NCI-H2107 treated with DMSO at 0.1 percent for 48 hours (cell line): ENCODE measurements around the gene C11orf42.

Experiments used
- DNase-seq: peaks from one replicate; lab custom pipeline; 2025; ENCODE audit not compliant: unreplicated experiment; lab: John Stamatoyannopoulos, UW

Gene C11orf42

DNA sequence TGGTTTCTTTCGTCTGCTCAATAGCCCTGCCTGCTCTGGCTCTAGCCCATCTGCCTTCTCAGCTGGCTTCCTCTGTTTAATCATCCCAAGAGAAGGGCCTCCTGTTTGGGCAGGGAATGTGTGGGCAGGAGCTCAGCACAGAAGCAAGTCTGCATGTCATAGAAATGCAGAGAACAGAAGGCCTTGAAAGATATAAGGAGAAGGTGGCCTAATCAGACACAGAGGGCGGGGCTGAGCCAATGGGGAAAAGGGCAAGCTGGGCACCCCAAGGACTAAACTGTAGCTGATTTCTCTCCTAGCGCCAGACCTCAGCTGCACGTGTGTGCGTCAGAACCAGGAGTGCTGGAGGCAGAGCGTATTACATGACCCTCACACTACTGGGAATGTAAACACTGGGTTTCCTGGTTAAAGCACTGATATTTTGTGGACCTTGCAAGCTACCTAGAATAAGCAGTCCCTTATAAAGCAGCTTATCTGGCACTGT lies 46.7 kb downstream of the C11orf42 start:
- DNase-seq: no peak

- no peak for DNase-seq
Observed at GRCh38 chr11:6253197-6253596, 47.8 kb downstream of the C11orf42 start.

DNA sequence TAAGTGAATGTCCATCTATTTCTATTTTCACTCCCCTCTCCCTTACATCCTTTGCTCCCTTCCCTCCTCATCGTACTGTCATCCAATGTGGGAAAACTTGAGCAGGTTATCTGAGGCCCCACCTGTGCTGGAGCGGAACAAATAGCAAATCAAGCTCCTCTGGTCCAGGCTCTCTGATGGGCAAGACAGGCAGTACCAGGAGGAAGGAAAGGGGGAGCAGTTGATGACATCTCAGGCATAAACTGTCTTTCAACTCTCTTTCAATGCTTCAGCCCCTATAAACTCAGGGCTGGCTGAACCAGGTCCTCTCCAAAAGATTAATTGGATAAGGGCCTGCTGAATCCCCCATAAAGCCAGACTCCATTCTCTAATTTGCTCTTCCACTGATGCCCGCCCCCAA lies 52.8 kb downstream of the C11orf42 start:
- DNase-seq: no peak

DNA sequence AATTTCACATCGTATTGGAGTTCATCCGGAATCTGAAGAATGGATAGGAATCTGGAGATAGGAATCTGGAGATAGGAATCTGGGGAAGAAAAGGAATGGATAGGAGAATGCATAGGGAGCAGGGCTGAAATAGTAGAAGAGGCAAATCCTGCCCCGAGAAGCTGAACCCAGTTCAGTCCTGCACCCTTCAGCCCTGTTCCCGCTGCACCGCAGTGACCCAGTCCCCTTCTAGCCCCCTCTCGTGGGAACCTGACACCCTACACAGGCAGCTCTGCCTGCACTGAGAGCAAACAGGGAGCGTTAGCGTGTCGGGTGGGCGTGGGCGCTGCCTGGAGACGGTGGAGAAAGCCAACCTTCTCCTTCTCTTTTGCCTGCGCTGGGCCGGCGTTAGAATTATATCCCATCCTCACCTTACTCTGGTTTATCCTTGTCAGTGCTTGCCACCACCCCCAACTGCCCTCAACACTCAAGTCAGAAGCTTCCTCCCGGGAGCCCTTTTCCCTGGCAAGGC lies 53.3 kb downstream of the C11orf42 start:
- no peak for DNase-seq

DNA sequence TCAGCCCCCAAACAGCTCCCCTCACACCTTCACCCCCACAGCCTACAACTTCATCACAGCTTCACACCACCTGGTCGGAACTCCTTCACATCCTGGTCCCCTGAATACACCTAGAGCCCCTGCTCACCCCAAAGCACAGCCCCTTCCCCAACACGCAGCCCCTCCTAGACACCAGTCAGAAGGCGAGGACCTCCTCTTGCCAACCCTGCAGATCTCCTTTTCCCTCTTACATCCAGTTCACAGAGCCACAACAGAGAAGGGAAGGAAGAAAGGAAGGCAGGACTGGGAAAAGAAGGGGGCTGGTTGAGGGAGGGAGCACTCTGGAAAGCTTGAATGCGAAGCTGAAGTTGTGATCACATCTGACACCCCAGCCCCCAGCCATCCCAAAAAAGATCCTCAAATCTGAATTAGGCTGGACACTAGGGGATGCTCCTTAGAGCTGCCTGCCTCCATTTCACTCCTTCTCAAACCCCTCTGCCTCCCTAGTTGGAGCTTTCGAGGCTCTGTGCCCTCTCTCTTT lies 54.9 kb downstream of the C11orf42 start:
- DNase-seq: no peak
